ENCODE data around the gene DEFB128.
"Not testable (repeated sequence)": the region's sequence is repeated elsewhere in the genome, so short reads cannot be mapped to it uniquely, and the experiment has no call there.

The DEFB128 gene

GRCh38 chr20:189611-190010, at the start of gene DEFB128:
Gene DEFB128 (minus strand): TSS chr20:189711. CDS start chr20:189623, 88 bp downstream.
- no peak for DNase-seq

- DNase-seq: no peak
Measured at GRCh38 chr20:237929-238328, 48.4 kb upstream of the DEFB128 start.

GRCh38 chr20:237489-237888, 48.0 kb upstream of the DEFB128 start:
- DNase-seq: no peak

- DNase-seq: no peak
Measured at GRCh38 chr20:235891-236290, 46.4 kb upstream of the DEFB128 start.

GRCh38 chr20:227439-228105, 38.1 kb upstream of the DEFB128 start:
- DNase-seq: no peak

- DNase-seq: no peak
Measured at GRCh38 chr20:226958-227357, 37.4 kb upstream of the DEFB128 start, which contains the start of gene DEFB129. Gene DEFB129 (plus strand): TSS chr20:227258. CDS start chr20:227289, 31 bp downstream.

GRCh38 chr20:225879-226278, 36.4 kb upstream of the DEFB128 start:
- DNase-seq: not testable (repeated sequence)

GRCh38 chr20:221258-221830, 31.8 kb upstream of the DEFB128 start:
- DNase-seq: no peak

GRCh38 chr20:219290-220115, 30.0 kb upstream of the DEFB128 start:
- DNase-seq: no peak

GRCh38 chr20:217266-217665, 27.8 kb upstream of the DEFB128 start:
- DNase-seq: no peak

GRCh38 chr20:215796-216195, 26.3 kb upstream of the DEFB128 start:
- no peak for DNase-seq

- no peak for DNase-seq
Measured at GRCh38 chr20:214383-214782, 24.9 kb upstream of the DEFB128 start.

- DNase-seq: no peak
Measured at GRCh38 chr20:210809-211502, 21.4 kb upstream of the DEFB128 start.

- DNase-seq: no peak
Measured at GRCh38 chr20:208942-209566, 19.5 kb upstream of the DEFB128 start.

GRCh38 chr20:203630-204029, 14.1 kb upstream of the DEFB128 start:
- DNase-seq: not testable (repeated sequence)

GRCh38 chr20:199996-200395, 10.5 kb upstream of the DEFB128 start:
- DNase-seq: no peak

GRCh38 chr20:198225-198624, 8.7 kb upstream of the DEFB128 start:
- no peak for DNase-seq

GRCh38 chr20:187733-188132, 1.8 kb downstream of the DEFB128 start:
- DNase-seq: no peak

GRCh38 chr20:184288-184687, 5.2 kb downstream of the DEFB128 start:
- DNase-seq: no peak

- DNase-seq: no peak
Measured at GRCh38 chr20:168876-169275, 20.6 kb downstream of the DEFB128 start.

- no peak for DNase-seq
Measured at GRCh38 chr20:164618-165017, 24.9 kb downstream of the DEFB128 start.

- DNase-seq: no peak
Measured at GRCh38 chr20:157154-157553, 32.4 kb downstream of the DEFB128 start, which contains the start of gene DEFB127. Gene DEFB127 (plus strand): TSS chr20:157454. CDS start chr20:157545, 91 bp downstream.

- DNase-seq: no peak
Measured at GRCh38 chr20:152131-152530, 37.4 kb downstream of the DEFB128 start.
